ENCODE results near the gene S100A6. TPM values are rescaled to one million over a fixed set of nuclear protein-coding genes. Genes with fewer than 3 reads are reported as not detected.
A peak's percentile ranks its signal among the peaks of the same experiment; 100 is the strongest.

S100A6 gene
- total RNA-seq, 4 donors from 2014 or later: 219 to 881 (median 433) TPM

DNA sequence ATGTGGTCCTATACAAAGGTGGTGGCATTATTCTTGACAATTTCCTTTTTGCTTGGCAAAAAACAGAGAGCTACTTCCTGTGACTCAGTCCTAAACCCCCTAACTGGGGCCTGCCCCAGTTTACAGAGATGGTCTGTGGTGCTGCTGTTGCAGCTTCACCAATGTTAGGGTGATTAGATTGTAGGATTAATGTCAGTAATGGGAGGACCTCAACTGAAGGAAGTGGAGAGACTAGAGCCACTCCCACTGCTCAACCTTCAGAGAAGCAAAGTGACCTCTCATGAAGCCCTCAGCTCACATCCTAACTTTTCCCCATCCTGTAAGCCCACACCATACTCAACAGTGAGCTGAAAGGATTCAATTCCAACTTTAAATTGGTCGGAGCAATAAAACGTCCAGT lies 3.6 kb downstream of the S100A6 start:
- Histone ChIP-seq H3K4me1 (peaks cover 17 to 50% (median 46%) of the 10 kb centered on the region in 4 donors), H3K27me3 (no peaks in the 10 kb centered on the region), H3K9me3 (no peaks in the 10 kb centered on the region), H3K4me3 (peak overlapping the region in 1 of 4 donors; percentile 70), H3K27ac (peak overlapping the region; percentile 95 to 100 (median 99)), H3K36me3 (no peaks in the 10 kb centered on the region)
- intact Hi-C loops (cut with DNase I; ENCODE audit: low total_unique reads) (no loop called here), in situ Hi-C loops (cut with MboI; ENCODE audit: low pct_ligation_motif_present in 1 of 4, low pct_unique_long_range_greater_than_20kb in 1 of 4, low sequenced_read_pairs in 3 of 4) (loop anchor here in 1 of 4 donors (25.0 kb wide), 1 partner anchor 455 kb away; the partner anchor contains the start of genes JTB, RAB13 and RPS27)
- 44 to 46% methylated on average over 2 of the region's 2 CpGs for WGBS, 2 donors (ENCODE audit: low coverage in 1 of 2)
- no peak for DNase-seq
- TF ChIP-seq POLR2A (IDR thresholded peaks at IDR 0.05) (no peak), POLR2AphosphoS5 (IDR thresholded peaks at IDR 0.05) (no peak), EP300 (IDR thresholded peaks at IDR 0.05; ENCODE audit: low read depth) (no peak)
- TF ChIP-seq, protein P1, sequence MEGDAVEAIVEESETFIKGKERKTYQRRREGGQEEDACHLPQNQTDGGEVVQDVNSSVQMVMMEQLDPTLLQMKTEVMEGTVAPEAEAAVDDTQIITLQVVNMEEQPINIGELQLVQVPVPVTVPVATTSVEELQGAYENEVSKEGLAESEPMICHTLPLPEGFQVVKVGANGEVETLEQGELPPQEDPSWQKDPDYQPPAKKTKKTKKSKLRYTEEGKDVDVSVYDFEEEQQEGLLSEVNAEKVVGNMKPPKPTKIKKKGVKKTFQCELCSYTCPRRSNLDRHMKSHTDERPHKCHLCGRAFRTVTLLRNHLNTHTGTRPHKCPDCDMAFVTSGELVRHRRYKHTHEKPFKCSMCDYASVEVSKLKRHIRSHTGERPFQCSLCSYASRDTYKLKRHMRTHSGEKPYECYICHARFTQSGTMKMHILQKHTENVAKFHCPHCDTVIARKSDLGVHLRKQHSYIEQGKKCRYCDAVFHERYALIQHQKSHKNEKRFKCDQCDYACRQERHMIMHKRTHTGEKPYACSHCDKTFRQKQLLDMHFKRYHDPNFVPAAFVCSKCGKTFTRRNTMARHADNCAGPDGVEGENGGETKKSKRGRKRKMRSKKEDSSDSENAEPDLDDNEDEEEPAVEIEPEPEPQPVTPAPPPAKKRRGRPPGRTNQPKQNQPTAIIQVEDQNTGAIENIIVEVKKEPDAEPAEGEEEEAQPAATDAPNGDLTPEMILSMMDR (IDR thresholded peaks at IDR 0.05): no peak

DNA sequence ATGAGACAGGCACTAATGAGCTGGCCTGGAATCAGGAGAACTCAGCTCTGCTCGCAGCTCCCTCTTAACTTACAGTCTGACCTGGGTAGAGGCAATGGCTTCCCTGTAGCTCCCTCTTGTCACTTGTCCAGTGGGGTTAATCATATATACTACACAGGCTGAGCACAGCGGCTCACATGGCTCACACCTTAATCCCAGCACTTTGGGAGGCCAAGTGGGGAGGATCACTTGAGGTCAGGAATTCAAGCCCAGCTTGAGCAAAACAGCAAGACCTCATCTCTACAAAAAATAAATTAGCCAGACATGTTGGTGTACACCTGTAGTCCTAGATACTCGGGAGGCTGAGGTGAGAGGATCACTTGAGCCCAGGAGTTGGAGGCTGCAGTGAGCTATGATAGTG lies 4.2 kb downstream of the S100A6 start:
- Histone ChIP-seq H3K4me1 (peaks cover 14 to 44% (median 41%) of the 10 kb centered on the region in 4 donors), H3K27me3 (no peaks in the 10 kb centered on the region), H3K4me3 (no peak overlapping the region), H3K36me3 (no peaks in the 10 kb centered on the region), H3K27ac (peak overlapping the region; percentile 95 to 100 (median 99)), H3K9me3 (no peaks in the 10 kb centered on the region)
- WGBS, 2 donors (ENCODE audit: low coverage in 1 of 2): 78 to 82% methylated on average over 1 to 3 of the region's 3 CpGs
- intact Hi-C loops (cut with DNase I; ENCODE audit: low total_unique reads): no loop called here
- in situ Hi-C loops (cut with MboI; ENCODE audit: low pct_ligation_motif_present in 1 of 4, low pct_unique_long_range_greater_than_20kb in 1 of 4, low sequenced_read_pairs in 3 of 4): loop anchor here in 1 of 4 donors (25.0 kb wide), 1 partner anchor 456 kb away; the partner anchor contains the start of genes JTB, RAB13 and RPS27
- TF ChIP-seq POLR2AphosphoS5 (IDR thresholded peaks at IDR 0.05) (no peak), POLR2A (IDR thresholded peaks at IDR 0.05) (no peak), EP300 (IDR thresholded peaks at IDR 0.05; ENCODE audit: low read depth) (no peak)
- TF ChIP-seq, protein P1 (IDR thresholded peaks at IDR 0.05): no peak
- DNase-seq: no peak

DNA sequence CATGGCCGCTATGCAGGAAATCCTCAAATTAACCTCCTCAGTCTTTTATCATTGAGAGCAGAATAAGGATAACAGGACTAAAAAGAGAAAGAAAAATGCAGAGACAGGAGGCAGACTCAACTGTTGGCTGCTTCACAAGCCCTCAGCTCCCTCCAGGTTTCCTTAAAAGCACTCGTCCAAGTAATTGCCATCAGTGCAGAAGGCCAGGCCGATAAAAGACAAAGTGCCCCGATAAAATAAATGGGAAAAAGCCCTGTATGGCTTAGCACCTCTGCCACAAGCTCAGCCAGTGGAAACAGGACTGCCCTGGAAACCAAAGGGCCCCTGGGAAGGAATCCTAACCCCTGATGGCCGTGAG lies 8.1 kb downstream of the S100A6 start:
- no peaks in the 10 kb centered on the region for H3K9me3 ChIP-seq
- no peaks in the 10 kb centered on the region for H3K27me3 ChIP-seq
- intact Hi-C loops (cut with DNase I; ENCODE audit: low total_unique reads): no loop called here
- WGBS, 2 donors (ENCODE audit: low coverage in 1 of 2): 78 to 92% methylated on average over 4 to 5 of the region's 5 CpGs
- TF ChIP-seq EP300 (IDR thresholded peaks at IDR 0.05; ENCODE audit: low read depth): no peak
- TF ChIP-seq POLR2AphosphoS5 (IDR thresholded peaks at IDR 0.05): no peak
- TF ChIP-seq POLR2A (IDR thresholded peaks at IDR 0.05): no peak
- no peak for DNase-seq
- H3K27ac ChIP-seq: no peak overlapping the region
- peaks cover 9 to 22% (median 10%) of the 10 kb centered on the region in 4 donors for H3K4me1 ChIP-seq
- no peaks in the 10 kb centered on the region for H3K36me3 ChIP-seq
- in situ Hi-C loops (cut with MboI; ENCODE audit: low pct_ligation_motif_present in 1 of 4, low pct_unique_long_range_greater_than_20kb in 1 of 4, low sequenced_read_pairs in 3 of 4): loop anchor here in 1 of 4 donors (25.0 kb wide), 1 partner anchor 460 kb away; the partner anchor contains the start of genes JTB, RAB13 and RPS27
- H3K4me3 ChIP-seq: no peak overlapping the region

DNA sequence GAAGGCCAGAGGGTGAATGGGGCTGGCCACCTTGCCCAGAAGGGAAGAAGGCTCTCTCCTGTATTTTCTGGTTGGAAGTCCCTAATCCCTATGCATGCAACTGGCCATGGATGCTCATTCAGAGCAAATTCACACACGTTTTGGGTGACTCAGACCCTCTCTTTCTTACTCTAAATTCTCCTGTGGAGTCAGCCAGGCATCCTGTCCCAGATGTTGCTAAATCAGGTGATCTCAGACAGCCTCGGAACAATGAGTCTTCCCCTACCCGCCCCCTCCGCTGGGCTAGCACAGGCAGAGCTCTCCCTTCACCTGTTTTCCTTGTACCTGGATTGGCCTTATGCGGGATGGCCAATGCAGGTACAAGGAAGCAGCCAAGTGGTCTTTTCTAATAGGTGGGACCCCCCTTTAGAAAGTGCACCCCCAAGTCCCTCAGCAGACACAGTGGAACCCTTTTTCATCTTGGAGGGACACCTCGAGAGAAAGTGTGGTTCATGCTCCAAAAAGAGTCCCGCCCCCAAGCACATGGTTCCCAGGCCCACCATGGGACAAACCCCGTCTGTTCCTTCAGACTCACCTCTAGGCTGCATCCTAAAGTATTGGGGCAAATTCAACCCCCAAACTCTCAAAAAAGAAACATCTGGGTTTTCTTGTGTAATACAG lies 8.6 kb downstream of the S100A6 start:
- H3K27me3 ChIP-seq: no peaks in the 10 kb centered on the region
- in situ Hi-C loops (cut with MboI; ENCODE audit: low pct_ligation_motif_present in 1 of 4, low pct_unique_long_range_greater_than_20kb in 1 of 4, low sequenced_read_pairs in 3 of 4) (loop anchor here in 1 of 4 donors (25.0 kb wide), 1 partner anchor 460 kb away; the partner anchor contains the start of genes JTB, RAB13 and RPS27), intact Hi-C loops (cut with DNase I; ENCODE audit: low total_unique reads) (no loop called here)
- no peak overlapping the region for H3K4me3 ChIP-seq
- H3K9me3 ChIP-seq: no peaks in the 10 kb centered on the region
- 80 to 85% methylated on average over 2 to 8 of the region's 8 CpGs for WGBS, 2 donors (ENCODE audit: low coverage in 1 of 2)
- peaks cover 4 to 17% (median 6%) of the 10 kb centered on the region in 4 donors for H3K4me1 ChIP-seq
- TF ChIP-seq POLR2A (IDR thresholded peaks at IDR 0.05): no peak
- no peak for TF ChIP-seq EP300 (IDR thresholded peaks at IDR 0.05; ENCODE audit: low read depth)
- no peaks in the 10 kb centered on the region for H3K36me3 ChIP-seq
- no peak overlapping the region for H3K27ac ChIP-seq
- DNase-seq: no peak

DNA sequence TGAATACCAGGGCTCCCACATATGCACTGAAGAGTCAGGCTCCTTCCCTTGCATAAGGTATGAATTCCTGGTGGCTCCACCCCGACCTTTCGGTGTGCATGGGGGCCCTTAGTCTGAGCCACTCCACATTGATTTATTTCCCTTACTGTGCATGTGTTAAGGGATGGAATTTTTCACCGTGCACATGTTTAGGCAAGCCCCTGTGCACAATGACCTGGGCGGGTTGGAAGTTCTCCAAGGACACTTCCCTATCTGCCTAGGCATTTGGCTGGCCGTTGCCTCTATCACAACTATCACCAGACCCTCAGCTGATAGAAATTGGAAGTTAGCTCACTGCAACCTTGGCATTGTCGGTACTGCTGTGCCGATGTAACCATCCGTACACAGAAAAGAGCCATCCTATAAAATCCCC lies 9.7 kb downstream of the S100A6 start:
- intact Hi-C loops (cut with DNase I; ENCODE audit: low total_unique reads): no loop called here
- H3K4me1 ChIP-seq: peaks cover 0 to 7% (median 0%) of the 10 kb centered on the region in 4 donors
- in situ Hi-C loops (cut with MboI; ENCODE audit: low pct_ligation_motif_present in 1 of 4, low pct_unique_long_range_greater_than_20kb in 1 of 4, low sequenced_read_pairs in 3 of 4): loop anchor here in 1 of 4 donors (25.0 kb wide), 1 partner anchor 461 kb away; the partner anchor contains the start of genes JTB, RAB13 and RPS27
- H3K36me3 ChIP-seq: no peaks in the 10 kb centered on the region
- WGBS, 2 donors (ENCODE audit: low coverage in 1 of 2): 60% methylated on average over 8 of the region's 8 CpGs; no CpG with 5 or more reads in 1 of the 2 donors
- no peak overlapping the region for H3K27ac ChIP-seq
- H3K27me3 ChIP-seq: no peaks in the 10 kb centered on the region
- no peaks in the 10 kb centered on the region for H3K9me3 ChIP-seq
- DNase-seq: no peak
- no peak overlapping the region for H3K4me3 ChIP-seq
- TF ChIP-seq, protein P1 (IDR thresholded peaks at IDR 0.05): no peak
- TF ChIP-seq POLR2AphosphoS5 (IDR thresholded peaks at IDR 0.05) (no peak), POLR2A (IDR thresholded peaks at IDR 0.05) (no peak), EP300 (IDR thresholded peaks at IDR 0.05; ENCODE audit: low read depth) (no peak)
